Stimulated activated CD4-positive, alpha-beta T cell treated with anti-CD3 and anti-CD28 coated beads, TNF-alpha, amount 100 ng/mL, for 4 hours (primary cell): ENCODE data around the gene NUP85.
"Not testable (repeated sequence)": the region's sequence is repeated elsewhere in the genome, so short reads cannot be mapped to it uniquely, and the experiment has no call there.

Experiments
- DNase-seq, 3 experiments: peaks; one replicate each; pipeline ENCODE4 v3.0.0-alpha.2; 2020; ENCODE audit warnings: low read depth in 3 of 3

NUP85 gene

DNA sequence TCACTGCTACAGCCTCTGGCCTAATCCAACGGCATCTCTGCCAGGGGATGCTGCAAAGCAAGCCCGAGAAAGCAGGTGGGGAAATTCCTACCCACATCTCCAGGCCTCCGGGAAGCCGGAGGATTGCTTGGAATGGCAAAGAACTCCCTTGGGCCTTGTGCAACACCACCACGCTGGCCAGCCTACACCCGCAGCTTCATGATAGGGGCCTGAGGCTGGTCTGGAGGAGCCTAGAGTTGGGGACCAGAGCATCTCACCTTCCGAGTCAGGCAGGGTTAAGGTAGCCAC, 35.6 kb downstream of the NUP85 start:
- DNase-seq, result no peak

DNA sequence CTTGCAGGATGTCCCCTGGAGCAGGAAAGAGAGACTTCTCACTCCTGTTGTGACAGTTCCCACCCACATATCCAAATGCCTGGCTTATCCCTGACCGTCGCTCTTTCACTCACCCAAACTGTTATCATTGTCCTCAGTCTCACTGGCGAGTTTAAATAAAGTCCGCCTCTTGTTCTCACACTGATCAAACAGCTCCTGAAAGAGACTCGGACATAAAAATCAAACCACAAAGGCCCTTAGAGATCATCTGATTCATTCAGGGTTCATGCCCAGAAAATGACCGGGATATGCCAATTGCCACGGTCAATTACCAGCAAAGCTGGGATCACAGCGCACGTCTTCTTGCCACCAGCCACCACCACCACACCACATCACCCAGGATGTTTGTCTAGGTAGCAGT, 36.0 kb downstream of the NUP85 start:
- no peak for DNase-seq

DNA sequence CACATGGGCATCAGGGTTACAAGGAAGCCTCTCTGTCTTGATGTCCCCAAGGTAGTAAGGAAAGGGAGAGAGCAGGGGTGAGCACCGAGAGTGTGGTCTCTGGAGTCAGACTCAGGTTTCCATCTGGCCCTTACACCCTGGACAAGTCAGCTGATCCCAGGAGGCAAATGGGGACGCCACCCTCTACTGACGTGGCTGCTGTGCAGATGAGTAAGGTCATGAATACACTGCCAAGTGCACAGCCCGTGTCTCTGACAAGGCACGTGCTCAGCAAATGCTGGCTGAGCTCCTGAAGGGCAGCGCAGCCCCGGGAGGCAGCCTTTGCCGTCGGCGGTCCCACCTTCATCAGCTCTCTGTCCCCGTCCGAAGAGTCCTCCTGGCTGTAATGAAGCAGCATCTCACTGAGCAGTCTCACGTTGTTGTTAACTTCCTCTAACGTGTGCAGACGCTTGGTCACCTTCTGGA, 36.5 kb downstream of the NUP85 start:
- DNase-seq, result no peak

DNA sequence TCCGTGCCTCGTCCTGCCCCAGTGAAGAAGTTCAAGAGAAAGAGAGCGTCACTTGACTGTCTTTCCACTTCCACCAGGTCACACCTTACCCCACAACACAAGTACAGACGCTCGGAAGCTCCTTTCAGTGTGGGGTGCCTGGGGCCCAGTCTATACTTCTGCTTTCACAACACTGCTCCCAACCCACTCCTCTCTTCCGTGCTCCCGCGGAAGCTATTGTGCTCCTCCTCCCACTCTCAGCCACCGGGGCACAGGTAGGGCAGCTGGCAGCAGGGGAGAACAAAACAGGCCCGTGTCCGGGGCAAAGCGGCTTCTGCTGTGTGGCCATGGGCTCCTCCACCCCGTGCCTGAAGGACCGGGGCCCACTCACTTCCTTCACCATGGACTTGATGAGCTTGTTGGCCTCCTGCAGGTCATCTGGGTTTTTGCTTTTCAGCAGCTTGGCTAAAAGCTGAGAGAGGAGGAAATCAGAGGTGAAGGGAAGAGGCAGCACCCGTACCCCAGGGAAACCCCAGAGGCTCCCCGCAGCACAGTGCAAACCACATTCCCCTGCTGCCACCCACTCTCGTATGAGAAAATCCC, 37.1 kb downstream of the NUP85 start:
- DNase-seq, result no peak

GRCh38 chr17:75244133-75244866, 38.8 kb downstream of the NUP85 start:
- DNase-seq, result no peak

- DNase-seq, result no peak
Observed at GRCh38 chr17:75245011-75245410, 39.5 kb downstream of the NUP85 start.

- DNase-seq, result no peak
Observed at GRCh38 chr17:75246404-75246803, 40.9 kb downstream of the NUP85 start.

- no peak for DNase-seq
Observed at GRCh38 chr17:75249564-75249963, 44.1 kb downstream of the NUP85 start.

DNA sequence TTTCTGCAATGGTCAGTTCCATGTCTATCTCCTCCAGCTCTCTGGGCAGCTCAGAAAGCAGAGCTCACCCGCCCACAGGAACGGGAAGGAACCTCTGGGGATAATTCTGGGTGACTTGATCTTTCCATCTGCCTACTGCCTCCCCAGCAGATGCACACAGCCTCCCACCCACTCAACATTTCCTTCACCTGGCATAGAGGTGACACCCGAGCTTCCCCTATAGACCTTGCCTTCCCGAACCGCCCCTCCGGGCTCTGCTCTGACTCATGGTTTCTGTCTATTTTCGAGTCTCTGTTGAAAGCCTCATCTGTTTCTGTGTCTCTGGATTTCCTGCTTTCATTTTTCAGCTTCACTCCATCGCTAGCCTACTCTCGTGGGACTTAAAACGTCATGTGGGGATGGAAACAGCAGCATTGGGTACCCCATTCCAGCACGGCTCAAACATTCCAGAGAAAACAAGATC, 44.6 kb downstream of the NUP85 start:
- DNase-seq, result peak; percentile 51 to 86 (median 76)

- no peak for DNase-seq
Observed at GRCh38 chr17:75252039-75252816, 46.7 kb downstream of the NUP85 start.

DNA sequence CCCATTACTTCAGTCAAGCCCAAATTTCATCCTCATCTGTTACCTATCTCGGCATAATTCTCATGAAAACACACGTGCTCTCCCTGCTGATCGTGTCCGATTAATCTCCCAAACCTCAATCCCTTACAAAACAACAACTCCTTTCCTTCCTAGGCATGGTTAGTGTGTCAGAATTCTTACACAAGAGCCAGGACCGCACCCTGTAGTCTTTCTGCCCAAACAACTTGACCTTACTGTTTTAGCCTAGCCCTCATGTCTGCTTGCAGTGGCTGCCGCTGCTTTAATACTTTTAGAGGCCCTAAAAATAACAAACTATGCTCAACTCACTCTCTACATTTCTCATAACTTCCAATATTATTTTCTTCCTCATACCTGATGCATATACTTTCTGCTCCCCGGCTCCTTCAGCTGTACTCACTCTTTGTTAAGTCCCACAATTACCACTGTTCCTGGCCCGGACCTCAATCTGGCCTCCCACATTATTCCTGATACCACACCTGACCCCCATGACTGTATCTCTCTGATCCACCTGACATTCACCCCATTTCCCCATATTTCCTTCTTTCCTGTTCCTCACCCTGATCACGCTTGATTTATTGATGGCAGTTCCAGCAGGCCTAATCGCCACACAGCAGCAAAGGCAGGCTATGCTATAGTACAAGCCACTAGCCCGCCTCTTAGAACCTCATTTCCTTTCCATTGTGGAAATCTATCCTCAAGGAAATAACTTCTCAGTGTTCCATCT, 50.6 kb downstream of the NUP85 start:
- not testable (repeated sequence) for DNase-seq

DNA sequence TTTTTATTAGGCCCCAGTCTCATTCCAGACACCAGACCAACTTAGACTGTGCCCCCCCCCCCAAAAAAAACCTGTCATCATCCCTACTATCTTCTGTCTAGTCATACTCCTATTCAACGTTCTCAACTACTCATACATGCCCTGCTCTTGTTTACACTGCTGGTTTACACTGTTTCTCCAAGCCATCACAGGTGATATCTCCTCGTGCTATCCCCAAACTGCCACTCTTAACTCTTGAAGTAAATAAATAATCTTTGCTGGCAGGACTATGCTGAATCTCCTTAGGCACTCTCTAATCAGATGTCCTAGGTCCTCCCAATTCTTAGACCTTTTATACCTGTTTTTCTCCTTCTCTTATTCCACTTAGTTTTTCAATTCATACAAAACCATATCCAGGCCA, 51.7 kb downstream of the NUP85 start:
- not testable (repeated sequence) for DNase-seq

- DNase-seq, result peak; percentile 37 to 48 (median 44)
Observed at GRCh38 chr17:75260641-75261335, 55.3 kb downstream of the NUP85 start.

DNA sequence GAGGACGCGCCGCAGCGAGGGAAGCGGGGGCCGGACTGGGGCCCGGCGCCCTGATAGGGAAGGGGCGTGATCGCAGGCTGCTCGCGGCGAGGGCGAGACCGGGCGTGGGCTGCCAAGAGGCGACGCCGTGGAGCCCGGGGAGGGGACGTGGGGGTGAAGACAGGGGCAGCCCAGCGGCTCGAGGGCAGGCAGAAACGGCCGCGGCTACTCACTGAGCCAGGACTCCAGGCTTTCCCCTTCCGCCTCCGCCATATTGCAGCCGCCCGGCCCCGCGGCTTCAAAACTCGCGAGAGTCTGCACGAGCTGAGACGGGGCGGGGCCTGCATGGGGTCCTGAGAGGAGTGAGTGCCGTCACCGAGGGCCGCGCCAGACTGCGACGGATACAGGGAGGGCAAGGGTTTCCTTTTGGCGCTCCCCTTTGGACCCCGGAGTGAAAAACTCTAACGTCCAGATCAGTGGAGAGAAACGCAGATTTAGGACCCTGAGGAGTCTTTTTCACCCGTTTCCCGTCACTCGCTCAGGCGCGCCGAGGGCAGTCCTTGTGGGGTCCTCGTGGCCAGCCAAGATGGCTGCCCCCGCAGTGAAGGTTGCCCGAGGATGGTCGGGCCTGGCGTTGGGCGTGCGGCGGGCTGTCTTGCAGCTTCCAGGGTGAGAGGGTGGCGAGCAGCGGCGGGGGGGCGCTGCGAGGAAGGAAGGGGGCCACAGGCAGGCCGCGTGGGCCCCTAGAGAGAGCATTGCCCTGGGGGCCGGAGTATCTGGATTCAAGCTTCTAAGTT, 56.0 kb downstream of the NUP85 start, which contains the start of the genes GGA3 and MRPS7:
Gene GGA3 (minus strand): TSS at position 271 of the 776 bp plus-strand sequence. CDS start 19 bp downstream, at position 252.
Gene MRPS7 (plus strand): TSS at position 544 of the 776 bp plus-strand sequence. CDS start 22 bp downstream, at position 566.
- peak; percentile 93 to 96 (median 94) for DNase-seq

GRCh38 chr17:75262112-75262606, 56.7 kb downstream of the NUP85 start:
- DNase-seq, result no peak

DNA sequence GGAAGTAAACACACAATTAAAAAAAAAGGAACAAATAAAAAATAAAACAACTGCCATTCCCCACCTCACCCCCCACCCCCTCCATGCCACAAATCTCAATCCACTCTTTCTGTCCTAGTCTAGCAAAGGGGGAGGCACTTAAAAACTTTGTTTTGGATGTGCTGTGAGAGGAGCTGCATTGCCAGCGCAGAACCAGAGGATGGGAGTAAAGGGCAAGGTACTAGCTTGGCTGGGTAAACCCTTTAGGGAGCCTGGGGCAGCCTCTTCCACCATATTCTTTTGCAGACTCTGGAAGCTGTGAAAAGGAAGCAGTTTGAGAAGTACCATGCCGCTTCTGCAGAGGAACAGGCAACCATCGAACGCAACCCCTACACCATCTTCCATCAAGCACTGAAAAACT, 57.6 kb downstream of the NUP85 start:
- DNase-seq, result no peak

GRCh38 chr17:75265614-75266315, 60.3 kb downstream of the NUP85 start:
- no peak for DNase-seq

- DNase-seq, result no peak
Observed at GRCh38 chr17:75266316-75267152, 61.1 kb downstream of the NUP85 start.

- no peak for DNase-seq
Observed at GRCh38 chr17:75267153-75267410, 61.6 kb downstream of the NUP85 start.
